H9 (cell line): ENCODE results near the gene ACTN1. TPM values are rescaled to one million over a fixed set of nuclear protein-coding genes. Genes with fewer than 3 reads are reported as not detected.

Source experiments
- DNase-seq: peaks from one replicate; pipeline ENCODE4 v3.0.0-alpha.2; 2017
- H2AFZ ChIP-seq: one replicate; pipeline ENCODE4 v1.6.1; 2013; ENCODE audit warnings: mild to moderate bottlenecking, low read length, control low read depth, moderate library complexity
- H2AK5ac ChIP-seq: 2 replicates; pipeline ENCODE4 v1.6.1; 2013; ENCODE audit warnings: low read length, control low read depth, mixed read lengths; ENCODE audit not compliant: insufficient read length
- H2BK120ac ChIP-seq: one replicate; pipeline ENCODE4 v1.6.1; 2013; ENCODE audit warnings: low read depth, mild to moderate bottlenecking, low read length, control low read depth, inconsistent platforms; ENCODE audit not compliant: poor library complexity, severe bottlenecking
- H2BK12ac ChIP-seq: 2 replicates; pipeline ENCODE4 v1.6.1; 2013; ENCODE audit warnings: low read length, control low read depth, mixed read lengths, low read depth; ENCODE audit not compliant: insufficient read length
- H2BK15ac ChIP-seq: 2 replicates; pipeline ENCODE4 v1.6.1; 2013; ENCODE audit warnings: low read depth, low read length, control low read depth
- H2BK20ac ChIP-seq: one replicate; pipeline ENCODE4 v1.6.1; 2013; ENCODE audit warnings: low read depth, mild to moderate bottlenecking, low read length, control low read depth, inconsistent platforms; ENCODE audit not compliant: poor library complexity, severe bottlenecking
- H2BK5ac ChIP-seq: 2 replicates; pipeline ENCODE4 v1.6.1; 2013; ENCODE audit warnings: low read length, control low read depth, mixed read lengths; ENCODE audit not compliant: insufficient read length
- H3K14ac ChIP-seq: 2 replicates; pipeline ENCODE4 v1.6.1; 2013; ENCODE audit warnings: low read length, control low read depth; ENCODE audit not compliant: insufficient read depth
- H3K18ac ChIP-seq: 2 replicates; pipeline ENCODE4 v1.6.1; 2013; ENCODE audit warnings: low read depth, mild to moderate bottlenecking, mixed read lengths, low read length, control low read depth; ENCODE audit not compliant: insufficient read length
- H3K23ac ChIP-seq: 2 replicates; pipeline ENCODE4 v1.6.1; 2013; ENCODE audit warnings: low read length, control low read depth, mixed read lengths, low read depth; ENCODE audit not compliant: insufficient read length
- H3K23me2 ChIP-seq: 2 replicates; pipeline ENCODE4 v1.6.1; 2013; ENCODE audit warnings: low read depth, mild to moderate bottlenecking, mixed read lengths, low read length, control low read depth; ENCODE audit not compliant: insufficient read length, poor library complexity, severe bottlenecking
- H3K27ac ChIP-seq: 2 replicates; pipeline ENCODE4 v1.5.1; 2013; ENCODE audit warnings: low read length, control low read depth, mixed read lengths, low read depth; ENCODE audit not compliant: insufficient read length
- H3K27me3 ChIP-seq: 2 replicates; pipeline ENCODE4 v1.6.1; 2013; ENCODE audit warnings: low read length, control low read depth, inconsistent platforms; ENCODE audit not compliant: insufficient read depth
- H3K4ac ChIP-seq: 2 replicates; pipeline ENCODE4 v1.6.1; 2013; ENCODE audit warnings: low read depth, mild to moderate bottlenecking, control low read depth, inconsistent platforms, low read length, moderate library complexity
- H3K4me1 ChIP-seq: 2 replicates; pipeline ENCODE4 v1.6.1; 2013; ENCODE audit warnings: low read length, control low read depth, inconsistent platforms; ENCODE audit not compliant: insufficient read depth
- H3K4me2 ChIP-seq: 2 replicates; pipeline ENCODE4 v1.6.1; 2013; ENCODE audit warnings: low read length, control low read depth, mixed read lengths; ENCODE audit not compliant: insufficient read length, insufficient read depth
- H3K56ac ChIP-seq: 2 replicates; pipeline ENCODE4 v1.6.1; 2013; ENCODE audit warnings: low read depth, mild to moderate bottlenecking, mixed read lengths, low read length, control low read depth; ENCODE audit not compliant: insufficient read length
- H3K79me1 ChIP-seq: 2 replicates; pipeline ENCODE4 v1.6.1; 2013; ENCODE audit warnings: low read depth, mild to moderate bottlenecking, moderate library complexity, low read length, control low read depth, inconsistent platforms; ENCODE audit not compliant: insufficient read depth, poor library complexity, severe bottlenecking
- H3K79me2 ChIP-seq: 2 replicates; pipeline ENCODE4 v1.6.1; 2013; ENCODE audit warnings: low read length, control low read depth, inconsistent platforms; ENCODE audit not compliant: insufficient read depth
- H3K9ac ChIP-seq: 2 replicates; pipeline ENCODE4 v1.6.1; 2013; ENCODE audit warnings: low read length, control low read depth, mixed read lengths; ENCODE audit not compliant: insufficient read length; ENCODE audit errors: extremely low read depth
- H3K9me3 ChIP-seq: one replicate; pipeline ENCODE4 v1.6.1; 2013; ENCODE audit warnings: low read depth, low read length, inconsistent platforms; ENCODE audit not compliant: control insufficient read depth
- H3T11ph ChIP-seq: one replicate; pipeline ENCODE4 v1.6.1; 2013; ENCODE audit warnings: mild to moderate bottlenecking, low read length, control low read depth, inconsistent platforms
- H4K20me1 ChIP-seq: one replicate; pipeline ENCODE4 v1.6.1; 2013; ENCODE audit not compliant: control insufficient read depth, insufficient read length, insufficient read depth
- H4K5ac ChIP-seq: 2 replicates; pipeline ENCODE4 v1.6.1; 2013; ENCODE audit warnings: low read depth, mild to moderate bottlenecking, mixed read lengths, low read length, control low read depth; ENCODE audit not compliant: insufficient read length
- H4K8ac ChIP-seq: replicated peaks from 2 replicates; pipeline ENCODE4 v1.6.1; 2013; ENCODE audit warnings: low read length, control low read depth, mixed read lengths, low read depth; ENCODE audit not compliant: insufficient read length
- H4K91ac ChIP-seq: 2 replicates; pipeline ENCODE4 v1.6.1; 2013; ENCODE audit warnings: low read depth, mild to moderate bottlenecking, moderate library complexity, mixed read lengths, low read length, control low read depth; ENCODE audit not compliant: insufficient read length
- H3K27ac Mint-ChIP-seq, 3 experiments: 2 replicates in 2 of 3; 3 replicates in 1 of 3; pipeline ENCODE4 v1.8.0; 2020 to 2021; ENCODE audit warnings: mixed read lengths in 3 of 3, mild to moderate bottlenecking in 1 of 3, moderate library complexity in 1 of 3
- H3K27me3 Mint-ChIP-seq: 2 replicates; pipeline ENCODE4 v1.8.0; 2021; ENCODE audit warnings: low read depth, mild to moderate bottlenecking, moderate library complexity, mixed read lengths
- H3K36me3 Mint-ChIP-seq, 3 experiments: 2 replicates in 2 of 3; 3 replicates in 1 of 3; pipeline ENCODE4 v1.8.0; 2020 to 2021; ENCODE audit warnings: low read depth in 3 of 3, mixed read lengths in 3 of 3; ENCODE audit not compliant: insufficient read depth in 1 of 3
- H3K4me1 Mint-ChIP-seq, 2 experiments: 2 replicates each; pipeline ENCODE4 v1.8.0; 2020; ENCODE audit warnings: mixed read lengths in 2 of 2
- H3K4me3 Mint-ChIP-seq, 2 experiments: 2 replicates in 1 of 2; 3 replicates in 1 of 2; pipeline ENCODE4 v1.8.0; 2020 to 2021; ENCODE audit warnings: mild to moderate bottlenecking in 2 of 2, mixed read lengths in 2 of 2, moderate library complexity in 1 of 2
- H3K9me3 Mint-ChIP-seq, 2 experiments: 2 replicates in 1 of 2; 3 replicates in 1 of 2; pipeline ENCODE4 v1.8.0; 2020; ENCODE audit warnings: mild to moderate bottlenecking in 2 of 2, mixed read lengths in 2 of 2, moderate library complexity in 1 of 2
- WGBS: extraction: QIAGEN DNeasy Blood & Tissue Kit; methylation state at CpG from one replicate; pipeline ENCODE4 v1.1.7; 2013; ENCODE audit warnings: missing lambda C conversion rate, low lambda C conversion rate, mixed read lengths; ENCODE audit not compliant: insufficient read length; ENCODE audit errors: extremely low coverage; 5-methylcytosine and 5-hydroxymethylcytosine counted together
- total RNA-seq: library from RNA; stranded (reverse); gene quantifications from 2 replicates; pipeline ENCODE4 v1.2.1, GENCODE V29; 2021
- TF ChIP-seq, protein P1 (sequence below): fragments of 200-600 bp; sonication (generic); conservative IDR thresholded peaks from 3 replicates; pipeline ENCODE4 v1.8.0; 2021; ENCODE audit warnings: antibody characterized with exemption, mild to moderate bottlenecking

ACTN1 gene
- total RNA-seq, 1 experiment from 2014 or later = 219 TPM

DNA sequence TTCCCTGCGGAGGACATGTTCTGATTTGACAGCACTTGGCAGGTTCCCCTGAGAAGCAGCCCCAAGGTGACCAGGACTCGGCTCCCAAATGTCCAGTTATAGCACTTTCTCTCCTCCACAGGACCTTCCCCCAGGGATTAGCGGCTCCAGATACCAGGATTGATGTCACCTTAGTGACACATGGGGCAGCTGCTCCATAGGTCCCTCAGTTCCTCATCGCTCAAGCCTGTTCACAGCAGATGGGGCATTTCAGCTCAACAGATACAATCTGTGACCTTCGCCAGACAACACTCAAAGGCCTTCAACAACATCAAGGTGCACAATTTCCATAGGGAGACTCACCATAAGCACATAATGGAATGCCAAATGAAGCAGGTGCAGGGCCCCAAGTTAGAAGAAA, 118.3 kb downstream of the ACTN1 start:
- H3K18ac ChIP-seq = no peak overlapping the region
- no peak overlapping the region for H3K27ac ChIP-seq
- Mint-ChIP-seq H3K4me1 (peaks cover 8 to 12% of the 10 kb centered on the region in 2 experiments), H3K27me3 (peaks cover 2% of the 10 kb centered on the region; the same call in 1 of the 2 replicates), H3K36me3 (peaks cover 2 to 10% (median 6%) of the 10 kb centered on the region in 3 experiments; a peak in 4 of 7 replicates), H3K9me3 (peaks cover 7 to 10% of the 10 kb centered on the region in 2 experiments), H3K4me3 (no peak overlapping the region), H3K27ac (no peak overlapping the region)
- no CpG with 5 or more reads among the region's 5 CpGs for WGBS
- H3K14ac ChIP-seq = no peak overlapping the region
- no peak overlapping the region for H2BK15ac ChIP-seq
- H3K23me2 ChIP-seq = no peaks in the 10 kb centered on the region
- H2BK120ac ChIP-seq = no peak overlapping the region
- no peak overlapping the region for H3K4me2 ChIP-seq
- H3K23ac ChIP-seq = no peak overlapping the region
- no peaks in the 10 kb centered on the region for H3K4me1 ChIP-seq
- no peak overlapping the region for H4K8ac ChIP-seq
- no peak overlapping the region for H3K9ac ChIP-seq
- no peak overlapping the region for H3K56ac ChIP-seq
- H2BK12ac ChIP-seq = no peak overlapping the region
- no peak overlapping the region for H4K91ac ChIP-seq
- no peak overlapping the region for H3K4ac ChIP-seq
- H3K27me3 ChIP-seq = no peaks in the 10 kb centered on the region
- H2AK5ac ChIP-seq = no peak overlapping the region
- H4K20me1 ChIP-seq = no peaks in the 10 kb centered on the region
- H2BK20ac ChIP-seq = no peak overlapping the region
- TF ChIP-seq, protein P1, sequence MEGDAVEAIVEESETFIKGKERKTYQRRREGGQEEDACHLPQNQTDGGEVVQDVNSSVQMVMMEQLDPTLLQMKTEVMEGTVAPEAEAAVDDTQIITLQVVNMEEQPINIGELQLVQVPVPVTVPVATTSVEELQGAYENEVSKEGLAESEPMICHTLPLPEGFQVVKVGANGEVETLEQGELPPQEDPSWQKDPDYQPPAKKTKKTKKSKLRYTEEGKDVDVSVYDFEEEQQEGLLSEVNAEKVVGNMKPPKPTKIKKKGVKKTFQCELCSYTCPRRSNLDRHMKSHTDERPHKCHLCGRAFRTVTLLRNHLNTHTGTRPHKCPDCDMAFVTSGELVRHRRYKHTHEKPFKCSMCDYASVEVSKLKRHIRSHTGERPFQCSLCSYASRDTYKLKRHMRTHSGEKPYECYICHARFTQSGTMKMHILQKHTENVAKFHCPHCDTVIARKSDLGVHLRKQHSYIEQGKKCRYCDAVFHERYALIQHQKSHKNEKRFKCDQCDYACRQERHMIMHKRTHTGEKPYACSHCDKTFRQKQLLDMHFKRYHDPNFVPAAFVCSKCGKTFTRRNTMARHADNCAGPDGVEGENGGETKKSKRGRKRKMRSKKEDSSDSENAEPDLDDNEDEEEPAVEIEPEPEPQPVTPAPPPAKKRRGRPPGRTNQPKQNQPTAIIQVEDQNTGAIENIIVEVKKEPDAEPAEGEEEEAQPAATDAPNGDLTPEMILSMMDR = no peak
- no peak for DNase-seq
- H2AFZ ChIP-seq = no peak overlapping the region
- no peaks in the 10 kb centered on the region for H3K79me1 ChIP-seq
- H3T11ph ChIP-seq = no peak overlapping the region
- H2BK5ac ChIP-seq = no peak overlapping the region
- H4K5ac ChIP-seq = no peak overlapping the region
- no peaks in the 10 kb centered on the region for H3K79me2 ChIP-seq
- H3K9me3 ChIP-seq = no peaks in the 10 kb centered on the region
